SHP77 (cell line): Measurements from ENCODE around the gene SLC37A1.

Experiments used
- DNase-seq, 2 experiments: peaks; one replicate each; lab custom pipeline; 2025; lab: John Stamatoyannopoulos, UW

SLC37A1 gene

DNA sequence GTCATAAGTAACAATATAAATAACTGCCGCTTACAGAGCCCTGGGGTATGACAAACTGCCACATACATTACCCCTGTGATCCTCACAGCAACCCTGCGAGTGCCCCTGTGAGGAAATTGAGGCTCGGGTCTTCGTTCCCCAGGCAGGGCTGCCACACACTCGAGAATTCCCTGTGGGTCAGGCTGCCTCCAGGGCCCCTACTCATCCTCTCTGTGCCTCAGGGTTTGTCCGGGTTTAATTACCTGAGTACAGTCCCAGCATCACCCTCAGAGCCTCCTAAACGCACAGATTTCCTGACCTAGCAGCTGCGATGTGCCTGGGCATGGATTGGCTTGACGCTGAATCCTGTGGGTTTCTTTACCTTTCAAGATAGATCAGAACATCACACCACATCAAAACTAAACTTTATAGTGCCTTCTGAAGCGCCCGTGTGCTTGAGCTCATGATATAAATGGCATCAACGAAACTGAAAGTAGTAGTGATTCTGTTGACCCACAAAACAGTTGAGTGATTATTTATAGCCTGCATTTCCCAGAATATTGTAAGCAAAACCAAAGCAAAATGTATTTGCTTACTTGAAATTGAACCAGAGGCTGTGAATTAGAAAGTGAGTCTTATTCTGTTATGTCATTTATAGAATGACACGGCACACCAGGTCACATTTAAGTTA, 14.0 kb downstream of the SLC37A1 start:
- DNase-seq, result no peak

- DNase-seq, result no peak
Measured at GRCh38 chr21:42530167-42530518, 16.5 kb downstream of the SLC37A1 start.

- DNase-seq, result peak in 1 of 2 experiments; percentile 11
Measured at GRCh38 chr21:42531771-42532170, 18.1 kb downstream of the SLC37A1 start.

GRCh38 chr21:42532466-42533181, 19.0 kb downstream of the SLC37A1 start:
- DNase-seq, result peak; percentile 87 to 94

DNA sequence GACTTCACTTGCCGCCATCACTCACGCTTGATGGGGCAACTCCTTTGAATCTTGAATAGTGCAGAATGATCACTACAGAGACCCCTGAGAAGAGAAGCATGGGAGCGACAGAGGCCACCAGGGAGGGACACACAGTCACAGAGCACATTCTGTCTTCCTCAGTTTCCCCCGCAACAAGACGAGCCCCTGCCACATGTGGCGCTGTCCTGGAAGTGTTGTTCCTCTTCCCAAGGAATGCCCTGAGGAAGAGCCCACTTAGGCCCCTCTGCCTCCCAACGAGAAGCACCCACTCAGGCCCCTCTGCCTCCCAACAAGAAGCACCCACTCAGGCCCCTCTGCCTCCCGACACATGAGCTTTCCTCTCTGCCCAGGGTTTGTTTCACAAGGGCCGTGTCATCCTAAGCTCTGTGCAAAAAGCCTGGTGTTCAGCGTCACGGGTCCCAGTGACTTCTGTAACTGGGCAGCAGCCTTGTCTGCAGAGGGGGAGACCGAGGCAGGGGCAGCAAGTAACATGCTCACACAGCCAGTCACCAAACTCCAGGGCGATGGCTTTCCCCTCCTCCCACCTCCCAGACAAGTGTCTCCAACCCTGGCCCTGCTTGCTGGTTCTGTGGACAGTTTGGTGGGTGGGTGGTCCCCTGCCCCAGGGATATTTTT, 19.8 kb downstream of the SLC37A1 start:
- DNase-seq, result no peak

- DNase-seq, result no peak
Measured at GRCh38 chr21:42533963-42534355, 20.3 kb downstream of the SLC37A1 start.

- no peak for DNase-seq
Measured at GRCh38 chr21:42534421-42535378, 21.0 kb downstream of the SLC37A1 start.

DNA sequence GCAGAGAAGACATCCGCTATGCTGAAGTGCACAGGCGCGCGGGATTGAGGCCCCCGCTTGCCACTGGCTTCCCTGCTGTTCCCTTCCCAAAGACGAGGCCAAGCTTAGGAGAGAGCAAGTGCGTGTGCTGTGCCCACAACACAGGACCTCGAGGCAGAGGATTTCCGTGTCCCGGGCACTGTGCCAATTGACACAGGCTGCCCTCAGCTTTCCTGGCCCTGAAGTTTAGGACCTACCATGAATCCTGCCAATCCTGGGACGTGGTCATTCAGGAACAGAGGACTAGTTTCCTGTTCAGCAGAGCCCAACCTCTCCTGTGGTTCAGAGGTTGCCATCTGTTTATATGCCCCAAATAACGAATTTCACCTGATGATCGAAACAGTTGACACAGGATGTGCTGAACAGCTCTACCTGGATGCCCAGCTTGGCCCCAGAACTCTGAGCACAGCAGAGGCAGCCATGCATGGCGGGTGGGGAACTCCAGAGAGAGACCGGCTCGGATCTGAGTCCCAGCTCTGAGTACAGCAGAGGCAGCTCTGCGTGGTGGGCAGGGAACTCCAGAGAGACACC, 22.0 kb downstream of the SLC37A1 start:
- no peak for DNase-seq

- DNase-seq, result no peak
Measured at GRCh38 chr21:42536601-42537000, 22.9 kb downstream of the SLC37A1 start.

DNA sequence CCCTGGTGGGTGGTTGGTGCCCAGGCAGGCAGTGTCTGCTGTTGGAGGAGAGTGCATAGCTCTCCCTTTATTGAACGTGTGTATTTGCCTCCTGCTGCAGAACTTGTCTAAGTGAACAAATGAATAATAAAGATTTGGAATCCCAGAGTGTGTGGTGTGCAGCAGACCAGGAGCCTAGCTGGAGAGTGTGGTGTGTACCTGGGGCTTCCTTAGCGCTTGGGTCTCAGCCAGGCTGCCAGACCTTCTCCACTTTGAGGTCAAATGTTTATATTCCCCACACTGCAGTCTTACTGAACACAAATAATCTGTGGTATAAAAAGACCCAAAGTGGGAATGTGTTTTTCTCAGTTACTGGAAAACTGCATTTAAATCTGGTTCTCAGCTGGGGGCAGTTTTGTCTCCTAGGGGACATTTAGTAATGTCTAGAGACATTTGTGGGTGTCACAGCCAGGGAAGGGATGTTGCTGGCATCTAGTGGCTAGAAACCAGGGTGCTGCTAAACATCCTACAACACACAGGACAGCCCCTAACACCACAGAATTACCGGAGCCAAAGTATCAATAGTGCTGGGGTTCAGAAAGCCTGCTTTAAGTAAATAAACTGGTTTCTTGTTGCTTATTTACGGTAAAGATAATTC, 23.6 kb downstream of the SLC37A1 start:
- DNase-seq, result no peak

DNA sequence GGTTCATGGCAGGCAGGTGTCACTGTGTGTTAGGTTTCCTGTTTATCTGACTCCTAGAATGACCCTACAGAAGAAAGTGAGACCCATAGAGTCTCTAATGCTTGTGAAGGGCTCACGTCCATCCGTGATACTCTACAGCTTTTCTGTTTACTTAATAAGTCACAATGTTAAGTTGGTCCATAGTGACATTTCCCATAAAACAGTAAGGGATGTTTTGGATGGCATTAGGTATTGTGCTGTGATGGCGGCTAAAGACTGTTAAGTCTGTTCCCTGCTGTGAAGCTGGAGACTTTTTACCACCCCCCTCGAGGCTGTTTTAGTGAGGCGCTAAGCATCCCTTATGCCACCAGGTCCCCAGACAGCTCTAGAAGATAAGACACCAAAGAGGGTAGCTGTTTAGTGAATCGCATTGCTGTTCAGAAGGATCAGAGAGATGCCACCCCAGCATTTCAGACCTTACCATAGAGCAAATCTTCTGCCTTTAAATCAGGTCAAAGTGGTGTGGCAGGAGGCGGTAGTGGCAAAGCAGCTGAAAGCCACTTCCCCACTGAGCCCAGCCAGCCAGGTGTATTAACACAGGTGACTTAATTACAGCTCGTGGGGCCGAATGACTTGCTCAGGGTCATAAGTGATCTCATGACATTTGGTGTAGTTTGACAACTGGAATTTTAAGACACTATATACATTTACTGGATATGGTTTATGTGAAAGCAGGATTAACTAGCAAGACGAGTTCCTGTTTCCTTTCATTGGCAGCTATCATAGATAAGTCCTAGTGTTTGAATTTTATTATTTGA, 25.0 kb downstream of the SLC37A1 start:
- no peak for DNase-seq

GRCh38 chr21:42539342-42539741, 25.7 kb downstream of the SLC37A1 start:
- no peak for DNase-seq

DNA sequence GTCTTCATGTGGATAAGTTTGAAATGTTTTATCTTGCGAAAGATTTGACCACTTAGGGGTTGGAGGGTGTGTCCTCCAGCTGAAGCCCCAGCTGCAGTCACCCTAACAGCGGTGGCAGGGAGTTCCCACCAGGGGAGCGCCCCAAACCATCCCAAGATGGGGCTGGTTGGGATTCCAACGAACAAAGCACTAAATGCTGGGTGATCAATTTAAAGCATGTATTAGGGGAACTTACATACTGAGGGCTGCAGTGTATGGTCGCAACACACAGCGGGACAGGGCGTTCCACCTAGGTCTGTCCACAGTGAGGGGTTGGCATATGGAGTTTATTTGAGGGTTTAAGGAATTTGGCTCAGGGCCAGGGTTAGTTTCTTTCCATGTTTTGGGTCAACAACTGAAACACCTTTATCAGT, 26.3 kb downstream of the SLC37A1 start:
- no peak for DNase-seq

- no peak for DNase-seq
Measured at GRCh38 chr21:42540396-42540795, 26.7 kb downstream of the SLC37A1 start.

GRCh38 chr21:42541174-42541573, 27.5 kb downstream of the SLC37A1 start:
- DNase-seq, result no peak

DNA sequence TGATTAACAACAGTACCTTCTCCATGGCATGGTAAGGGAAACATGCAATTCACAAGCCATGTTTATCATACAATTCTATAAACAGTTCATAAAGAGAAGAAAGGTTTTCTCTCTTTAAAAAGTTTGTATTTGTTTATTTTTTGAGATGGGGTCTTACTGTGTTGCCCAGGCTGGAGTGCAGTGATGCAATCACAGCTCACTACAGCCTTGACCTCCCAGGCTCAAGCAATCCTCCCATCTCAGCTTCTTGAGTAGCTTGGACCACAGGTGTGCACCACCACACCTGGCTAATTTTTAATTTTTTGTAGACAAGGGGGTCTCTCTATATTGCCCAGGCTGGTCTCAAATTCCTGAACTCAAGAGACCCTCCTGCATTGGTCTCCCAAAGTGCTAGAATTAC, 28.0 kb downstream of the SLC37A1 start:
- no peak for DNase-seq

DNA sequence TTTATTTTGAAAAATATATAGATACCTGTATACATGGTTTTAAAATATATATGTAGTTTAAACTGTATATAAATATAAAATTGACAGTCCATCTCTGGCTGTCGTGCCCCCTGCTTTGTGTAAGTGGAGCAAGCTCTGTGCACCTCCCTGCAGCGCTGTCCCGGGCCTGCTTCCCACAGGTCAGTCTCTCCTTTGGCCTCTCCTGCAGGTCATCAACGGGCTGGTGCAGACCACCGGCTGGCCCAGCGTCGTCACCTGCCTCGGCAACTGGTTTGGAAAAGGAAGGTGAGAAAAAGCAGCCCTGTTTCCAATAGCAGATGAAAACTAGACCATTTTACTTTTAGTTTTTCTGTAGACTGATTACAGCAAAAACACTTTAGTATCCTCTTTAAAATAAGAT, 28.5 kb downstream of the SLC37A1 start:
- DNase-seq, result no peak

GRCh38 chr21:42542596-42542995, 28.9 kb downstream of the SLC37A1 start:
- no peak for DNase-seq

DNA sequence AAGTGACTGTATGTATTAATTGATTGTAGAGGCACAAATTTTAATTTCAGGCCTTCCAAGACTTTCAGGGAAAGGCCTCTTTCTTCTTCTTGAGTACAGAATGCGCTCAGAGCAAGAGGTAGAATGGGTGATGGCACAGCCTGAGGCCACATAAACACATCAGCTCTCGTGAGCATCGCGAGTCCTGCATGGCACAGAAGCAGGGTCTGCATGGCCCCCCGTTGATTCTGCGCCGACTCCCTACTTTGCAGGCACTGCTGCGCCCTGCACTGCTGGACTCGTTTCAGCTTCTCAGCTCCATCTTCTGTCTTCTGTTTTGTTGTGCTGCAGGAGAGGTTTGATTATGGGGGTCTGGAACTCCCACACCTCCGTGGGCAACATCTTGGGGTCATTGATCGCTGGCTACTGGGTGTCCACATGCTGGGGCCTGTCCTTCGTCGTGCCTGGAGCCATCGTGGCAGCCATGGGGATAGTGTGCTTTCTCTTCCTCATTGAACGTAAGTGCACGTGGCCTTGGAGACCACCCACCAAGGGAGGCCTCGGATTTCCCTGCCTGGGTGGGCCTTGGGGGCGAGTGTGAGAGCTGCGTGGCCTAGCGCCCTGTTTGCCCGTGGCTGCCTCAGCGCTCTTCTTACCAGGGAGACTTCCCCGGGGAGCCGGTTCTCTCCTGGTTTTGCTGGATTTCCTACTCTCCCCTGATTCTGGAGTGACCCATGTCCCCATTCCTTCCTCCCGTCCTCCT, 29.6 kb downstream of the SLC37A1 start:
- no peak for DNase-seq

DNA sequence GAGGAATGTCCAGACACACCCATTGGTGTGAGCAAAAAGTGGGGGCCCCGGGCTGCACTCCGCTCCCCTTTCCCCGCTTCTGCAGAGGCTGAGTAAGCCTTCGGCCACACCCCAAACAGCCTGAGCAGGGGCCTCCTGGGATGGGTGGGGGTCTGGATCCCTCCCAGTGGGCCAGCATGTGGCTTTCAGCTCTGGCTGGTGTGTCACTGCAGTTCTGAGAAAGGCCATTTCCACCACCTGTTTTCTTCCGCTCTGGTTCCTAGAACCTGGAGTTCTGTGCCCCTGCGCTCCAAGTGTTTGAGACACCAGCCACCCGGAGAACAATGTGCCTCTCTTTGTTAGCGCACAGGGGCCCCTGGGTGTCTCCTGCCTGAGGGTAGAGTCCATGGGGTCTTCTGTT, 30.9 kb downstream of the SLC37A1 start:
- DNase-seq, result no peak
